Mesodermal cell (in vitro differentiated cells): ENCODE measurements around the gene GBGT1.

Source experiments
- H3K27ac ChIP-seq: 2 replicates; pipeline ENCODE4 v1.7.0; 2013; ENCODE audit warnings: mild to moderate bottlenecking, low read depth, low read length, moderate library complexity; ENCODE audit not compliant: severe bottlenecking
- H3K36me3 ChIP-seq: 2 replicates; pipeline ENCODE4 v1.7.1; 2013; ENCODE audit warnings: mild to moderate bottlenecking, low read length, moderate library complexity; ENCODE audit not compliant: control insufficient read depth, insufficient read depth
- H3K4me1 ChIP-seq: one replicate; pipeline ENCODE4 v1.7.1; 2013; ENCODE audit warnings: mild to moderate bottlenecking, low read length; ENCODE audit not compliant: insufficient read depth, control insufficient read depth, poor library complexity, severe bottlenecking
- H3K4me3 ChIP-seq: 2 replicates; pipeline ENCODE4 v1.7.0; 2013; ENCODE audit warnings: low read length, control low read depth, mild to moderate bottlenecking; ENCODE audit not compliant: insufficient read depth, poor library complexity, severe bottlenecking; ENCODE audit errors: extremely low read depth
- H3K9me3 ChIP-seq: 2 replicates; pipeline ENCODE4 v1.7.1; 2013; ENCODE audit warnings: mild to moderate bottlenecking, low read length, moderate library complexity; ENCODE audit not compliant: control insufficient read depth
- WGBS, 2 experiments: methylation state at CpG; one replicate each; pipeline ENCODE4 v1.1.5; 2013; ENCODE audit warnings: missing lambda C conversion rate in 2 of 2; ENCODE audit not compliant: insufficient coverage in 2 of 2; 5-methylcytosine and 5-hydroxymethylcytosine counted together

Gene GBGT1

DNA sequence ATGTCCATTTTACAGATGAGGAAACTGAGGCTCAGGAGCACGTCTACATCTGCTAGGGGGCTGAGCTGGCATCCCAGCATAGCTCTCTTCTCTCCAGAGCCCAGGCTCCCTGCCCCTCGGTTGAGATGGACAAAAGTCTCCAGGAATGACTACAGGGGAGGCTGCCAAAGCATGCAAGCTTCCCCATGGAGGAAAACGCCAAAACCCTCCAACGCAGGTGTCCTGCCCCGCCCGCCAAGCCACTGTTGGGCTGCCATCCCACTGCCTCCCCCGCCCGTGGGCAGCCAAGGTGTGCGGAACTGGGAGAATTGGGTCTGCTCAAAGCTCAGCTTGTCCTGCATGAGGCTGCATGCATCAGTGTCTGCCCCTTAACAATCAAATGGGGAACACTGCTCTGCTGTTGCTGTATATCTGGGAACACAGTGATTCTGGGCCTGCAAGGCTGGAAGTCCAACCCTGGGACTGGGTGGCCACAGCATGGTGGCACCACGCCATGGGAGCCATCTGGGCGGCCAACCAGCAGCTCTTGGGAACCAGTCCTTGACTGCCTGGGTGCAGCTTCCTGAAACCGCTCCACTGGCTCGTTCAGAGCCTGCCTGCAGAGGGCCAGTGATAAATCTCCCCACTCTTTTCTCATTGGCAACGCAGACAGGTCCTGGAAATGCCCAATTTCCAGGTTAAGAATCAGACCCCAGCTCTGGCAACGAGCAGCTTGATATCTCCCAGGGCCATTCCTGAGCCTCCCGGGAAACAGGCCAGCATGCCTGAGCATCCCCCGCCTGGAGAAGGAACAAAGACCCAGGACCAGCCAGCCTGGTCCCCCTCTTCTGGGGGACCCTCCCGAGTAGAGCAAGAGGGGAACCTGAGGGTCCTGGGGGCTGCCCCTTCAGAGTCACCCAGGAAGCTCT, 46.2 kb downstream of the GBGT1 start:
- Histone ChIP-seq H3K27ac (peak overlapping the region; percentile 10), H3K4me1 (peaks cover 63% of the 10 kb centered on the region), H3K9me3 (no peaks in the 10 kb centered on the region), H3K36me3 (peaks cover 17% of the 10 kb centered on the region), H3K4me3 (no peak overlapping the region)
- 93 to 94% methylated on average over 18 of the region's 18 CpGs for WGBS, 2 experiments

GRCh38 chr9:133116346-133117231, 47.1 kb downstream of the GBGT1 start:
- H3K9me3 ChIP-seq: no peaks in the 10 kb centered on the region
- H3K36me3 ChIP-seq: peaks cover 25% of the 10 kb centered on the region
- no peak overlapping the region for H3K4me3 ChIP-seq
- no peak overlapping the region for H3K27ac ChIP-seq
- 91 to 95% methylated on average over 18 to 20 of the region's 20 CpGs for WGBS, 2 experiments
- peaks cover 58% of the 10 kb centered on the region for H3K4me1 ChIP-seq

GRCh38 chr9:133115604-133116345, 47.9 kb downstream of the GBGT1 start:
- H3K9me3 ChIP-seq: no peaks in the 10 kb centered on the region
- H3K4me1 ChIP-seq: peaks cover 58% of the 10 kb centered on the region
- H3K27ac ChIP-seq: no peak overlapping the region
- H3K36me3 ChIP-seq: peaks cover 33% of the 10 kb centered on the region
- WGBS, 2 experiments: 91% methylated on average over 30 to 32 of the region's 32 CpGs
- H3K4me3 ChIP-seq: no peak overlapping the region

DNA sequence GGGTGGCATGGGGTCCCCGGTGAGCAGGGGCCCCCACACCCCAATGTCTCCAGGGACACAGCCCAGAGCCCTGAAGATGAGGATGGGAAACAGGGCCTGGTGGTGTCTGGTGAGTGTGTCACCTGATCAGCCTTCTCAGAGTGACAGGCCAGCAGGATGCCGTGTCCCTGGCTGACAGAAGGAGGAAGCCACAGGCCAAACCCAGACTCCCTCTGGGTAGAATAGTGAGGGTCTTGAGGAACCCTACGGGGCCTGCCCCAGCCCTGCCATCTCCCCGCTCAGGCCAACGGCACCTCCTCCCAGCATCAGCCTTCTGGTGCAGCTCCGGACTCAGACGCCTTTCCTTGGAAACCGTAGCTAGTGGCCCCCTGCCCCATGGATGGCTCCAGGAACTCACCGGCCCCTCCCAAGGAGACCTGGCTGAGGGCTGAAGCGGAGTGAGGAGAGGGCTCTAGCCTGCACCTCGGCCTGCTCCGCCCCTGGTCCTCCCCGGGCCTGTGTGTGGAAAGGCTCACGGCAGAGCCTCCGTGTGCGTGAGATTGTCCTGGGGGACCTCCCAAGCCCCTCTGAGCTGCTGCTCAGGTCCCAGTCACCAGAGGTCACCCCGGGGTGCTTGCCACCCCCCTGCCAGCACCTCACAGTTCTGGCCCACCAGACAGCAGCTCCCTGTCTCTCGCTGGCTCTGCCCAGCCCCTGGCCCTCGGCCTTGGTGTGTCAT, 48.7 kb downstream of the GBGT1 start:
- H3K4me1 ChIP-seq: peaks cover 57% of the 10 kb centered on the region
- no peak overlapping the region for H3K27ac ChIP-seq
- peaks cover 41% of the 10 kb centered on the region for H3K36me3 ChIP-seq
- no peaks in the 10 kb centered on the region for H3K9me3 ChIP-seq
- WGBS, 2 experiments: 87 to 91% methylated on average over 17 of the region's 19 CpGs
- no peak overlapping the region for H3K4me3 ChIP-seq

DNA sequence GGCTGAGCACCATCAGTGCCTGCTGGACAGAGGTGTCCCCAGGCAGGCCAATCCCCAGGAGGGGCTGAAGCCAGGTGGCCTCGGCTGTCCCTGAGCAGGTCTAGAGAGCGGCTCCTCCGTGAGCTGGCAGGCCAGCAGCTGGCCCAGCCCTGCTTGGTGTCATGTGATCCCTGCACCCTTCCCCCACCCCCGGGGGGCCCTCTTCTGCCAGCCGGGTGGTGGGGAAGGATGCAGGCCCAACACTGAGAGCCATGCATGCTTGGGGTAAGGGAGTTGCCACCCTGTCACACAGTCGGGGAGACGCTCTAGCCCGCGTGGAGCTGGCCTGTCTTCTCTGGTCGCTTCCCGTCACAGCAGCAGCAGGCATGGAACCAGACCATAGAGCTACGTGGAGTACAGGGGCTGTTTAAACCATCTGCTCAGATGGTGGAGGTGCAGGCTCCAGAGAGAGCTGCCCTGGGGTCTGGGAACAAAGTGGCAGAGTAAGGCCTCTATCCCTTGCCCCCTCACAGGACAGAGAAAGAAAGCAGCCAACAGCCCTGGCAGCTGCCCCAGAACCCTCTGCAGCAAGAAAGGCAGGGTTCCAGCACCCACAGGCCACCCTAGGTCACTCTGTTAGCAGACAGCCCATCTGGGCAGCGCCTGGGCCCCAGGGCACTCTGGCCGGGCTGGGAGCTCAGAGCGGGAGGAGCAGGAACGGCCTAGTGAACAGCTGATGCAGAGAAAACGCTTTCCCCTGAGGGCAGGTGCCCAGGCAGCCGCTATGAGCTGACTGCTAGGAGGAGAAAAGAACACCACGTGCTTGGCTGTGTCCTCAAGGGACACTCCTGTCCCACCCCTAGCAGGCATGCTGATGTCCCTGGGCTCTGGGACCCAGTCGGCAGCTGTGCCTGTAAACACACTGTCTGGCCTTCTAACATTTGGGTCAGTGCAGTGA, 49.5 kb downstream of the GBGT1 start:
- H3K4me3 ChIP-seq: no peak overlapping the region
- WGBS, 2 experiments: 82 to 84% methylated on average over 17 to 19 of the region's 20 CpGs
- H3K27ac ChIP-seq: peak overlapping the region; percentile 59
- H3K36me3 ChIP-seq: peaks cover 49% of the 10 kb centered on the region
- peaks cover 49% of the 10 kb centered on the region for H3K4me1 ChIP-seq
- no peaks in the 10 kb centered on the region for H3K9me3 ChIP-seq

DNA sequence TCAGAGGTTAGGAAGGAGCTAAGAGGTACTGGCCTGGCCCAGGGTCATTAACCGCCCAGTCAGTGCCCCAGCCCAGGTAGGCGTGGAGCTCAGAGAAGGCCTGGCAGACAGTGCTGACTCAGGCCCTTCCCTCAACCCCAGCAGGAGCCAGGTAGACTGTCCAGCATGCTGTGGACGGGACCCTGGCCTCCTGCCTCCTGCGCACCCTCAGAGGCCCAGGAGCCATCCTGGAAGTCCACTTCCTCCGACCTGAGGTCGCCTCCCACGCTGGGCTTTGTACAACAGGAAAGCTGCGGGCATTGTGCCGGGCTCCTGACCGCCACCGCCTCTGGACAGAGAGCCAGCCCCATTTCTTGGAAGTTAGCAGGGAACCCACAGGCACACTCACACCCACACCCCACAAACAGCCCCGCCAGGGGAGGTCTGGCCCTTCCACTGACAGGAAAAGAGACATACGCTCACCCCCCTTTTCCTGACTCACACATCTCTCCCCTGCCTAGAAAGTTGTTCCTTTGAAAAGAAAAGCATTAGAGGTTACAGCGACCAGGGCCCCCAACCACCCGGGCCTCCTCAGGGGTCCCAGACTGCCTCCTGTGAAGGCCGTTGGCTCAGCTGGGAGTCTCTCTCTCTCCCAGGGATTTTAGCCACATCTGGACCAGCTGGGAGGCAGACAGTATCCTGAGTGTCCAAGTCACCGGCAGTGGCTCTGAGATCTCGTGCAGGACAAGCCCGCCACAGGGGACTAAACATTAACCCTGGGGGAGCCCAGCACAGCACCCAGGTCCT, 50.4 kb downstream of the GBGT1 start:
- Histone ChIP-seq H3K4me3 (no peak overlapping the region), H3K4me1 (peaks cover 40% of the 10 kb centered on the region), H3K27ac (peak overlapping the region; percentile 59), H3K36me3 (peaks cover 58% of the 10 kb centered on the region), H3K9me3 (no peaks in the 10 kb centered on the region)
- WGBS, 2 experiments: 91 to 92% methylated on average over 16 to 19 of the region's 19 CpGs

DNA sequence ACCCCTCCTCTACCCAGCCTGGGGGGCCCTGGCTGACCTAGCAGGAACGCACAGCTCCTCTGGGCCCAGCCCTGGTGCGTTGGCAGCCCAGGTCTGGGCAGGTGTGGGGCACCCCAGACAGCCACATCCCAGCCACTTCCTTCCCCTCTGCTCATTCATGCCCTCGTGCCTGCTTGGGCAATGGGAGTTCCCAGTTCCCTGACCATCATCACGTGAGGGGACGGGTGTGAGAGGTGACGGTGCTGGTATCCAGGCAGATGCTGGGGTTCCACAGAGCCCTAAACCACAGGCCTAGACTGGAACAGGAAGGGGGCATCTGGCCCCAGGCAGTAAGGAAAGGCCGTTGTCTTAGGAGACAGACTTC, 51.1 kb downstream of the GBGT1 start:
- 94 to 97% methylated on average over 6 to 7 of the region's 7 CpGs for WGBS, 2 experiments
- H3K4me1 ChIP-seq: peaks cover 38% of the 10 kb centered on the region
- H3K36me3 ChIP-seq: peaks cover 65% of the 10 kb centered on the region
- no peaks in the 10 kb centered on the region for H3K9me3 ChIP-seq
- H3K4me3 ChIP-seq: no peak overlapping the region
- H3K27ac ChIP-seq: no peak overlapping the region

DNA sequence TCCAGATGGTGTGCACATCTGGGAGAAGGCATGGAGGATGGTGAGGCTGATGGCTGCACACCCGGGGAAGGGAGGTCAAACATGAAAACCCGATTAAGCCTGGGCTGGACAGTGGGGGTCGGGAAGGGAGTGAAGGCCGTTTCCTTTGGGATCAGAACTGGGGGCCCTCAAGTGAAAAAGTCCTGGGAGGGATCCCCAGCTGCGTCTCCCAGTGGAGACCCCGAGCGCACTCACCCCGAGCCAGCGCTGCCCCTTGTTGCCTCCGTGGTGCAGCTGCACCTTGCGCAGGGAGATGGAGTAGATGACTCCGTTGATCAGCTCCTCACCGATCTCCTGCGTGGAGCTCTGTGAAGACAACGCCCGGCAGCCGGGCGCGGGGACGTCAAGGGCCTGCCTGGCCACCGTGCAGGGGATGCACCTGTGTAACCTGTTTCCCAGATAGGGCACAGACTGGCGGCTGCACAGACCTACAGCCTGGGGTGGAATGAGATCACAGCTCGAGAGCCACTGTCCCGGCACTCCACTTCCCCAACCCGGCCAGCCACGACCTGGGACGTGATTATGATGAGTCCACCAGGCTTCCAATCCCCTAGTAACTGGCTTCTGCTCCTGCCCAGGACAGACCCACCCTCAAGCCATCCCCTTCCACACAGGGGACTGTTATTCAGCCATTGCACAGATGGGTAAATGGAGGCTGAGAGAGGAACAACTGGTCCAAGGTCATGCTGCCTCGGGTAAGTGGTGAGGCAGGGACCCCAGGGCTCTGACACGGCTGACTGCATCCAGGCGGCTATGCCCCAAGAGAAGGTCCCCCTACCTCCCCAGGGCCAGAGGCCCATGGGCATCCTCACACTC, 51.7 kb downstream of the GBGT1 start:
- Histone ChIP-seq H3K4me1 (peaks cover 38% of the 10 kb centered on the region), H3K36me3 (peaks cover 70% of the 10 kb centered on the region), H3K4me3 (no peak overlapping the region), H3K9me3 (no peaks in the 10 kb centered on the region), H3K27ac (no peak overlapping the region)
- WGBS, 2 experiments: 96 to 97% methylated on average over 27 to 30 of the region's 30 CpGs
